Caco-2 (cell line): ENCODE data around the gene RBM20. TPM values are rescaled to one million over a fixed set of nuclear protein-coding genes. Genes with fewer than 3 reads are reported as not detected.
"Not testable (repeated sequence)": the region's sequence is repeated elsewhere in the genome, so short reads cannot be mapped to it uniquely, and the experiment has no call there.

ENCODE experiments used
- BruUV-seq: library from RNA; stranded (reverse); fragments of 400-500 nt; replicated peaks from 2 replicates; lab custom pipeline; 2021; lab: Mats Ljungman, UMichigan
- CTCF ChIA-PET: fragments of 300-600 bp; sonication (Branson Sonifier 250); formaldehyde crosslinking; loops from one replicate; lab custom pipeline; 2022; ENCODE audit warnings: antibody characterized with exemption; lab: Charles Lee
- POLR2A ChIA-PET: fragments of 300-600 bp; sonication (Branson Sonifier 250); formaldehyde crosslinking; loops from one replicate; lab custom pipeline; 2022; ENCODE audit warnings: antibody characterized with exemption; lab: Charles Lee
- DNase-seq, 2 experiments: peaks; one replicate each; pipeline versions ENCODE4 v3.0.0 to v3.0.0-alpha.2; 2020 to 2022
- H3K27me3 ChIP-seq: replicated peaks from 2 replicates; pipeline ENCODE4 v1.6.0; 2011; ENCODE audit warnings: low read length; ENCODE audit not compliant: control insufficient read depth, insufficient read depth
- H3K36me3 ChIP-seq: 2 replicates; pipeline ENCODE4 v1.5.1; 2011; ENCODE audit warnings: low read length; ENCODE audit not compliant: control insufficient read depth, insufficient read depth
- H3K4me1 ChIP-seq: fragments of 250-450 bp; sonication (Bioruptor Pico); 2 replicates; pipeline ENCODE4 v1.5.1; 2020; ENCODE audit warnings: mild to moderate bottlenecking
- H3K4me3 ChIP-seq: 2 replicates; pipeline ENCODE4 v1.5.1; 2011; ENCODE audit warnings: low read depth, mild to moderate bottlenecking, control low read depth, low read length
- H3K9me3 ChIP-seq: fragments of 250-450 bp; sonication (Bioruptor Pico); 2 replicates; pipeline ENCODE4 v1.5.1; 2020; ENCODE audit warnings: mild to moderate bottlenecking, moderate library complexity
- H3K27ac Mint-ChIP-seq: one replicate; pipeline ENCODE4 v1.8.0; 2022; ENCODE audit warnings: mixed read lengths; ENCODE audit not compliant: unreplicated experiment
- H3K27me3 Mint-ChIP-seq: one replicate; pipeline ENCODE4 v1.8.0; 2022; ENCODE audit warnings: mixed read lengths; ENCODE audit not compliant: insufficient read depth, unreplicated experiment
- H3K36me3 Mint-ChIP-seq: one replicate; pipeline ENCODE4 v1.8.0; 2022; ENCODE audit warnings: mild to moderate bottlenecking, mixed read lengths; ENCODE audit not compliant: insufficient read depth, unreplicated experiment
- H3K4me1 Mint-ChIP-seq: one replicate; pipeline ENCODE4 v1.8.0; 2022; ENCODE audit warnings: low read depth, mixed read lengths; ENCODE audit not compliant: unreplicated experiment
- H3K4me3 Mint-ChIP-seq: one replicate; pipeline ENCODE4 v1.8.0; 2022; ENCODE audit warnings: mild to moderate bottlenecking, moderate library complexity, mixed read lengths; ENCODE audit not compliant: unreplicated experiment
- H3K9me3 Mint-ChIP-seq: one replicate; pipeline ENCODE4 v1.8.0; 2022; ENCODE audit warnings: mixed read lengths; ENCODE audit not compliant: unreplicated experiment
- CTCF ChIP-seq, 2 experiments: fragments of 200-600 bp in 1 of 2; IDR thresholded peaks; 1 replicate in 1 of 2; 2 replicates in 1 of 2; pipeline versions ENCODE4 v1.5.1 to v1.8.0; 2011 to 2022; ENCODE audit warnings: antibody characterized with exemption in 1 of 2, control low read depth in 1 of 2, inconsistent platforms in 1 of 2, low read depth in 1 of 2, low read length in 1 of 2, mild to moderate bottlenecking in 1 of 2, moderate library complexity in 1 of 2; ENCODE audit not compliant: insufficient read depth in 1 of 2, severe bottlenecking in 1 of 2, unreplicated experiment in 1 of 2
- intact Hi-C: fragments of 100-400 bp; cut with micrococcal nuclease; formaldehyde crosslinking; loops from one replicate; pipeline ENCODE4 v1.10.0; 2022; ENCODE audit not compliant: unreplicated experiment
- total RNA-seq: library from RNA; stranded (reverse); gene quantifications from 2 replicates; pipeline ENCODE4 v1.2.3, GENCODE V29; 2022

The RBM20 gene
- total RNA-seq, 1 experiment from 2014 or later = 0.36 TPM

DNA sequence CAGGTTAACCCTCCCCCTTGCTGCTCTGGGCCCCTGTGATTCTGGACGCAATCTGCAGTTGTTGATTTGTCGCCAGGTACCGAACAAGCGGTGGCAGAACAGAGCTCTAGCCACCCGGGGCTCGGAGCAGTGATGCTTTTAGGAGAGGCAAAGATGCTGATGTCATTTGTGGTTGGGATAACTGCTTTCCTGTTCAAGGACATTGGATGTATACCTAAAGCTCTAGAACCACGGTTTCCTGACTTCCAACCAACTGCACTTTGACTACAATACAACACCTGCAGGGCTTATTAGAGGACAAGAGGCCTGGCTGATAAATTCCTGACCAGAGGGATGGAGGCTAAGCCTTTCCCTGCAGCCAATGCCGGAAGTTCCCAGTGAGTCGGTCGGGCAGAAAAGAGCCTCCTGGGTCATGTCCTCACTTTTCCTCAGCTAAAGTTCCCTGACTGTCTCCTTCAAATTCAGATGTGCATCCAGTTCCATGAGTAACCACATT lies 6.5 kb upstream of the RBM20 start:
- ChIA-PET CTCF (no interaction called here), POLR2A (no interaction called here)
- Histone ChIP-seq H3K27me3 (no peaks in the 10 kb centered on the region; the same call in none of the 2 replicates), H3K9me3 (no peaks in the 10 kb centered on the region), H3K36me3 (no peaks in the 10 kb centered on the region), H3K4me1 (peaks cover 12% of the 10 kb centered on the region), H3K4me3 (no peak overlapping the region)
- no TSS peak for BruUV-seq
- H3K9me3 Mint-ChIP-seq = no peaks in the 10 kb centered on the region
- no peaks in the 10 kb centered on the region for H3K36me3 Mint-ChIP-seq
- H3K4me3 Mint-ChIP-seq = no peak overlapping the region
- peaks cover 13% of the 10 kb centered on the region for H3K4me1 Mint-ChIP-seq
- no peak overlapping the region for H3K27ac Mint-ChIP-seq
- no peak for TF ChIP-seq CTCF (IDR thresholded peaks at IDR 0.05; ENCODE audit: insufficient read depth in 1 of 2, low read depth in 1 of 2, low read length in 1 of 2, severe bottlenecking in 1 of 2, unreplicated experiment in 1 of 2)
- intact Hi-C loops = no loop called here
- DNase-seq = no peak
- peaks cover 7% of the 10 kb centered on the region for H3K27me3 Mint-ChIP-seq

- no peak for DNase-seq
- POLR2A ChIA-PET = no interaction called here
- no peak overlapping the region for H3K4me3 ChIP-seq
- intact Hi-C loops = no loop called here
- Mint-ChIP-seq H3K36me3 (no peaks in the 10 kb centered on the region), H3K27me3 (peaks cover 12% of the 10 kb centered on the region), H3K9me3 (no peaks in the 10 kb centered on the region), H3K27ac (no peak overlapping the region), H3K4me3 (no peak overlapping the region), H3K4me1 (peaks cover 17% of the 10 kb centered on the region)
- no peaks in the 10 kb centered on the region for H3K36me3 ChIP-seq
- peaks cover 12% of the 10 kb centered on the region for H3K4me1 ChIP-seq
- TF ChIP-seq CTCF (IDR thresholded peaks at IDR 0.05; ENCODE audit: insufficient read depth in 1 of 2, low read depth in 1 of 2, low read length in 1 of 2, severe bottlenecking in 1 of 2, unreplicated experiment in 1 of 2) = no peak
- BruUV-seq = no TSS peak
- CTCF ChIA-PET = no interaction called here
- no peaks in the 10 kb centered on the region for H3K9me3 ChIP-seq
- H3K27me3 ChIP-seq = peaks cover 2% of the 10 kb centered on the region
These were observed 5.8 kb upstream of the RBM20 start for GRCh38 chr10:110638319-110638718.

GRCh38 chr10:110639046-110639445 lies 5.1 kb upstream of the RBM20 start:
- intact Hi-C loops, H3K4me3 Mint-ChIP-seq, BruUV-seq, H3K4me3 ChIP-seq, H3K9me3 Mint-ChIP-seq, H3K27ac Mint-ChIP-seq, CTCF ChIA-PET, DNase-seq, POLR2A ChIA-PET, H3K36me3 ChIP-seq, H3K36me3 Mint-ChIP-seq, H3K9me3 ChIP-seq, H3K27me3 ChIP-seq: not testable (repeated sequence)
- H3K4me1 ChIP-seq = peaks cover 12% of the 10 kb centered on the region
- Mint-ChIP-seq H3K4me1 (peaks cover 17% of the 10 kb centered on the region), H3K27me3 (peaks cover 14% of the 10 kb centered on the region)

DNA sequence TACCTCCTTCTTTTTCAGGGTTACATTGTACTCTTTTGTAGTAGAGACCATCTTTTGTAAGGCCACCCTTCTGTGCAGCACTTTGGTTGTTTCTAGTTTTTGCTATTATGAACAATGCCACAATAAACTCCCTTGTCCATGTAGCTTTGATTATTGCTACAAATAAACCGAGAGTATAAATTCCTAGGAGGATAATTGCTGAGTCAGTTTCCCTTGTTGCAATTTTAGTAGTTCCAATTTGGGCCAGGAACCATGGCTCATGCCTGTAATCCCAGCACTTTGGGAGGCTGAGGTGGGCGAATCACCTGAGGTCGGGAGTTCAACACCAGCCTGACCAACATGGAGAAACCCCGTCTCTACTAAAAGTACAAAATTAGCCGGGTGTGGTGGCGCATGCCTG lies 4.3 kb upstream of the RBM20 start:
- H3K27ac Mint-ChIP-seq, H3K9me3 Mint-ChIP-seq, DNase-seq, intact Hi-C loops, POLR2A ChIA-PET, H3K36me3 ChIP-seq, H3K4me3 Mint-ChIP-seq, BruUV-seq, H3K36me3 Mint-ChIP-seq, H3K9me3 ChIP-seq, CTCF ChIA-PET, H3K27me3 ChIP-seq, H3K4me3 ChIP-seq: not testable (repeated sequence)
- H3K27me3 Mint-ChIP-seq = peaks cover 14% of the 10 kb centered on the region
- peaks cover 17% of the 10 kb centered on the region for H3K4me1 Mint-ChIP-seq
- H3K4me1 ChIP-seq = peaks cover 12% of the 10 kb centered on the region
